A172 (cell line): Measurements from ENCODE around the gene SNRNP70. TPM values are rescaled to one million over a fixed set of nuclear protein-coding genes. Genes with fewer than 3 reads are reported as not detected.
"Not testable (repeated sequence)": the region's sequence is repeated elsewhere in the genome, so short reads cannot be mapped to it uniquely, and the experiment has no call there.

Experiments used
- DNase-seq: peaks from one replicate; pipeline ENCODE4 v3.0.0-alpha.2; 2015; ENCODE audit warnings: low spot score
- total RNA-seq: library from RNA; depleted of rRNA; stranded (reverse); fragments of >200 nt; shearing (Covaris generic); gene quantifications from 2 replicates; pipeline ENCODE4 v1.2.3, GENCODE V29; 2014

The SNRNP70 gene
- total RNA-seq, 1 experiment from 2014 or later, result 174 TPM

DNA sequence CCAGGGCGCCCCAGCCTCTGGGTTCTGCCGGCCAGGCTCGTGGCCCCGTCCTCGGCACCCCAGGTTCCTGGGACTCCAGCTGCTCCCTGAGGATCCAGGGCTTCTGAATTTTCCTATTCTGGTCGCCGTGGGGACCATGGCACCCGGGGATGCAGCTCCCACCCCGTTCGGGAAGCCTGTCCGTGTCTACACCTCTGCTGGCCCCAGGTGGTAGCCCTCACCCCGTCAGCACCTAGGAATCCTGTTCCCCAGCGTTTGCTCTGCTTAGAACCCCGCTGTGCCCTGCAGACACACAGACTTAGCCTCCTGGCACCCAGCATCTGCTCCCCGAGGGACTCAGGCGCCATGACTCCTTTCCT, 35.1 kb downstream of the SNRNP70 start:
- DNase-seq, result no peak

DNA sequence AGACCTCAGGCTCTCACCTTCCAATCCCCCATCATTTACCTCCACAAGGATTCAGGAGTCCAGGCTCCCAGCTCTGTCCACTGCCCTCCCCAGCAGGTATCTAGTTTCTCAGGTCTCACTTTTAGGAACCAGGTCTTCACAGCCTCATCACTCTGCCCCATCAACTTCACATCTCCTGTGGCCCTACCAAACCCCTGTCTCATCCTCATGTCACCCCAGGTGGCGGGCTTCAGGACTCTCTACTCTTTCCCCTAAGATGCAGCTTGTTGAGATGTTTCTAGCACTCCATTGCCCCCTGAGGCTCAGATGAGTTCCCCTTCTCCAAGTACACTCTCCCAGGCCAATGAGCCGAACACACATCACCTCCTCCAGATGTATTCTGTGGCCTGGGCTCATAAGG, 35.6 kb downstream of the SNRNP70 start:
- no peak for DNase-seq

DNA sequence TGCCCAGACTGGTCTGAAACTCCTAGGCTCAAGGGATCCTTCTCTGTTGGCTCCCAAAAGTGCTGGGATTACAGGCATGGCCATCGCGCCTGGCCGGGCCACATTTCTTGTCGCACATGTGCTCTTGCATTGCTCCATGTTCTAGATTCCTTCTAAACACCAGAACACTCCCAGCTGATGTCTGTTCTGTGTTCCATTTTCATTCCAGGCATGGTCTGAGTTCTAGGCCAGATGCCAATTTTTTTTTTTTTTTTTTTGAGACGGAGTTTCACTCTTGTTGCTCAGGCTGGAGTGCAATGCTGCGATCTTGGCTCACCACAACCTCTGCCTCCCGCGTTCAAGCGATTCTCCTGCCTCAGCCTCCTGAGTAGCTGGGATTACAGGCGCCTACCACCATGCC, 36.6 kb downstream of the SNRNP70 start:
- not testable (repeated sequence) for DNase-seq

DNA sequence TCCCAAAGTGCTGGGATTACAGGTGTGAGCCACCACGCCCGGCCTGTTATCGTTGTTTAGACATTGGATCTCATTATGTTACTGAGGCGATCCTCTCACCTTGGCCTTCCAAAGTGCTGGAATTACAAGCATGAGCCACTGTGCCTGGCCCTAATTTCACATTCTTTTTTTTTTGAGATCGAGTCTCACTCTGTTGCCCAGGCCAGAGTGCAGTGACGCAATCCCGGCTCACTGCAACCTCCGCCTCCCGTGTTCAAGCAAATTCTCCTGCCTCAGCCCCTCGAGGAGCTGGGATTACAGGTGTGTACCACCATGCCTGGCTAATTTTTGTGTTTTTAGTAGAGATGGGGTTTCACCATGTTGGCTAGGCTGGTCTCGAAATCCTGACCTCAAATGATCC, 38.0 kb downstream of the SNRNP70 start:
- DNase-seq, result not testable (repeated sequence)

DNA sequence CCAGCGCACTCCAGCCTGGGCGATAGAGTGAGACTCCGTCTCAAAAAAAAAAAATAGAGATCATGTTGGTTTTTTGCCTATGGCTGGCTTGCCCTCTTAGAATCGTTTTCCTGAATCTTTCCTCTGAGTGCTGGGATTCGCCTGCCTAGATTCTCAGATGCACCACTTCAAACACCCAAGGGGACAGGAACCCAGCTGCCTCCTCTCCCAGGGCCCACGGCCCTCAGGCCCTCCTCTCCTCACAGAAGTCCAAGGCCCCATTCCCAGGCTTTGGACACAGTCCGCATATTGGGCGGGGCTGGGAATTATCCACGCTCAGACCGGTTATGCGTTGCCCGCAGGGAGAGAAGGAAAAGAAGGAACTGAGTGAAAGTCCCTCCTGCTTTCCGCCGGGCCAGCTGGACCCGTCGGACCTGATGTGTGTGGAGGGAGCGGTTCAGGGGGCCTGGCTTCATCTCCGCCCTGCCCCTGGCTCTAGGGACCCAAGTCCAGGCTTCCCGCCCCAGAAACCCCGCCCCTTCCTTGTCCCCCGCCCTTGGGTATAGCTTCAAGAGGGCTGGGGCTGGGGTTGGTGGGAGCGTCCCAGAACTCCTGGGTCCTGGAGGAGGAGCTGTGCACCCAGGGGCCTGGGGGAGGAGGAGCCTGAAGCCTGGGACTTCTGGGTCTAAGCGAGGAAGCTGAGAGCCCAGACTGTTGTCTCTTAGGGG, 39.9 kb downstream of the SNRNP70 start:
- DNase-seq, result no peak

DNA sequence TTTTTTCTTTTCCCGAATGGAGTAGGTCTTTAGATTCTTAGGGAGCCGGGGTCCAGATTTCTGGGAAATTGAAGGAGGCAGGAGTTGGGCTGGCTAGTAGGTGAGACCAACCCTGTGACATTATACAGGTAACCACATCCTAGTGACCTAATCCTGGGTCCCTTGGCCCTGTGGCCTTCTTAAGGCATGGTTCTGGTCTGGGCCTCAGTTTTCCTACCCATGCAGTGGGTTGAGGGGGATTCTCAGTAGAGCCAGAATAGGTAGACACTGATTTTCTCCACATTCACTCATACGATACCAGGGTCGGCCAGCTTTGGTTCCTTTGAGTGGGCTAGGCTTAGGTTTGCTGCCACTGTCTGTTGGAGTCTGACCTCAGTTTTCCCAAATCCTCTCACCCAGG, 41.3 kb downstream of the SNRNP70 start:
- no peak for DNase-seq

DNA sequence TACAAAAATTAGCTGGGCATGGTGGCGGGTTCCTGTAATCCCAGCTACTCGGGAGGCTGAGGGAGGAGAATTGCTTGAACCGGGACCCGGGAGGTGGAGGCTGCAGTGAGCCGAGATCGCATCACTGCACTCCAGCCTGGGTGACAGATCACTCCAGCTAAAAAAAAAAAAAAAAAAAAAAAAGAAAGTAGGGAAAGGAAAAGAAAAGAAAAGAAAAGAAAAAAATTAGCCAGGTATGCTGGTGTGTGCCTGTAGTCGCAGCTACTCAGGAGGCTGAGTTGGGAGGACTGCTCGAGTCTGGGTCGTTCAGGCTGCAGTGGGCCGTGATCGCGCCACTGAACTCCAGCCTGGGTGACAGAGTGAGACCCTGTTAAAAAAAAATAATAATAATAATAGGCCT, 42.0 kb downstream of the SNRNP70 start:
- not testable (repeated sequence) for DNase-seq

DNA sequence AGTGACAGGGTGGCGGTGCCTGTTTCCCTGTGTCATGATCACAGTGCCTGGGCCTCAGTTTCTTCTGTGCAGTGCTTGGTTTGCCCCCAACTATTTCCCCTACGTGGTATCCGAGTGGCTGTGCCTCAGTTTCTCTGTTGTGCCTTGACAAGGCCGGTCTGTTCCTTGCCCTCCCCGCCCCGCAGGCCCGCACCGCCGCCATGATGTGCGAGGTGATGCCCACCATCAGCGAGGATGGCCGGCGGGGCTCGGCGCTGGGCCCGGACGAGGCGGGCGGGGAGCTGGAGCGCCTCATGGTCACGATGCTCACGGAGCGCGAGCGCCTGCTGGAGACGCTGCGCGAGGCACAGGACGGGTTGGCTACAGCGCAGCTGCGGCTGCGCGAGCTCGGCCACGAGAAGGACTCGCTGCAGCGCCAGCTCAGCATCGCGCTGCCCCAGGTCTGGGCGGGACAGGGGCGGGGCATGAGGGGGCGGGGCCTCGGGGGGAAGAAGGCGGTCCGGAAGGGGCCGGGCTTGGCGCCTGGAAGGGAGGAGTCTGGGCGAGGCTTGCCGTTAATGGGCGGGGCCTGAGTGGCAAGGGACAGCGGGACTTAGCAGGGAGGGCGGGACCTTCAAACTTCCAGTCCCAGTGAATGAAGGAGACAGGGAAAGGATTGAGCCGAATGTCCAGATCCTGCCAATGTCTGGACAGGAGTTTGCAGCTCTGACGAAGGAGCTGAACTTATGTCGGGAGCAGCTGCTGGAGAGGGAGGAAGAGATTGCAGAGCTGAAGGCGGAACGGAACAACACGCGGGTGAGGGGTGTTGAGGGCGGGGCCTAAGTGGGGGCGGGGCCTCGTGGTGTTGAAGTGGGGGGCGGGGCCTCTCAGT, 42.7 kb downstream of the SNRNP70 start:
- peak; percentile 87 for DNase-seq

DNA sequence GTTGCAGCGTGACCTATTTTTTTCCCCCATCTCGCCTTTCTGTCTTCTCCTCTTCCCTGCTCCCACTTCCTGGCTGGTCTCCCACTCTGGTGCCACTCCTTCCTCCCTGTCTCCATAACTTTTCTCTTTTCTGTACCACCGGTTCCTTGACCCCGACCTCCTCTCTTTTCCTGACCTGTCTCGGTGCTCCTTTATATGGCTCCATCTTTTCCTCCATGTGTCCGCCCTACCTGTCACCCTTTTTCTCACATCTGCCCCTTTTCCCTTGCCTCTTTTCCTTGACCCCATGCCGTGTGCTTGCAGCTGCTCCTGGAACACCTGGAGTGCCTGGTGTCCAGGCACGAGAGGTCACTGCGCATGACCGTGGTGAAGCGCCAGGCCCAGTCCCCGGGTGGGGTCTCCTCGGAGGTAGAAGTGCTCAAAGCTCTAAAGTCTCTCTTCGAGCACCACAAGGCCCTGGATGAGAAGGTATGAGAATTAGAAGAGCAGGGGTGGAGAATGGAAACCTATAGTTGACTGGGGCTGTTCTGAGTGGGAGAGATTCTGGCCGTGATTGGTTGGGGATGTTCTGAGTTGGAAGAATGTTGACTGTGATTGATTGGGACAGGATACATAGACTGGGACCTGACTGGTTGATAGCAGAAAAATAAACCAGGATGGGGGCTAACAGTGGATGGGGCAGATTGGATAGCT, 43.4 kb downstream of the SNRNP70 start:
- no peak for DNase-seq

DNA sequence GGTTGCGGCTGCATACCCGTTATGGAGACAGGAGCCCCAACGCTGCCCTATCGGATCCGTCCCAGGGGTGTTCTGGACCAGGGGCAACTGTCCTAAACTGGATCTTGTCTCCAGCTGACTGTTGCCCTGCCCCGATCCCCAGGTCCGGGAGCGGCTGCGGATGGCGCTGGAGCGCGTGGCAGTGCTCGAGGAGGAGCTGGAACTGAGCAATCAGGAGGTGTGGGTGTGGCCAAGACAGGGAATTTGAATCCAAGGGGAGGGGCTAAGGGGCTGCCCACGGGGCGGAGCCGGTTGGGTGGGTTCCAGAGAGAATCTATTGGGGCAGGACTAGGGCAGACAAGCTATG, 44.0 kb downstream of the SNRNP70 start:
- DNase-seq, result no peak

DNA sequence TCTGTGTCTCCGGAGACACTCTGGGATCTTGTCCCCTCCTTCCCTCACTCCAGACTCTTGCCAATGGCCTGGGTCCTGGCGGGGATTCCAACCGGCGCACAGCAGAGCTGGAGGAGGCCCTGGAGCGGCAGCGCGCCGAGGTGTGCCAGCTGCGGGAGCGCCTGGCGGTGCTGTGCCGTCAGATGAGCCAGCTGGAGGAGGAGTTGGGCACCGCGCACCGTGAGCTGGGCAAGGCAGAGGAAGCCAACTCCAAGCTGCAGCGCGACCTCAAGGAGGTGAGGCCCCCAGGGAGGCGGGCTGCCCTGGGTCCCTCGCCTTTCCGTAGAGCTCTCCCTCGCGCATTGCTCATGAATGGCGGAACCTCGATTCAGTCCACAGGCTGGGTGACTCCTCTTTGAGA, 45.1 kb downstream of the SNRNP70 start:
- DNase-seq, result no peak

DNA sequence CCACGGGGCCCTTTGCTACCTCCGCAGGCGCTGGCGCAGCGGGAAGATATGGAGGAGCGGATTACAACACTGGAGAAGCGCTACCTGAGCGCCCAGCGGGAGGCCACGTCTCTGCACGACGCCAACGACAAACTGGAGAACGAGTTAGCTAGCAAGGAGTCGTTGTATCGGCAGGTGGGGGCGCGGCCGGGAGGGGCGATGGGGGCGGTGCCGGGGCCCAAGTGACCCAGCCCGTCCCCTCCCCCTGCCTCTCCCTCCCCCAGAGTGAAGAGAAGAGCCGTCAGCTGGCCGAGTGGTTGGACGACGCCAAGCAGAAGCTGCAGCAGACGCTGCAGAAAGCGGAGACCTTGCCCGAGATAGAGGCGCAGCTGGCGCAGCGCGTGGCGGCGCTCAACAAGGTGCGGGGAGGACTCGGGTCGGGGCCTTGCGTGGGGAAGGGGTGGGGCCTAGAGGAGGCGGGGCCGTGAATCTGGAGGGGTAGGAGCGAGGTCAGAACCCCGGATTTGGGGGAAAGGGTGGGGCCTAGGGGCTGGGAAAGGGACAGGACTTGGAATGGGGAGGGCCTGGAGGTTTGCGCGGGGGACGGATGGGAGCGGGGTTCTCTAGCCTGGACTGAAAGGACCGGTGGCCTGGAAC, 47.8 kb downstream of the SNRNP70 start:
- DNase-seq, result no peak

DNA sequence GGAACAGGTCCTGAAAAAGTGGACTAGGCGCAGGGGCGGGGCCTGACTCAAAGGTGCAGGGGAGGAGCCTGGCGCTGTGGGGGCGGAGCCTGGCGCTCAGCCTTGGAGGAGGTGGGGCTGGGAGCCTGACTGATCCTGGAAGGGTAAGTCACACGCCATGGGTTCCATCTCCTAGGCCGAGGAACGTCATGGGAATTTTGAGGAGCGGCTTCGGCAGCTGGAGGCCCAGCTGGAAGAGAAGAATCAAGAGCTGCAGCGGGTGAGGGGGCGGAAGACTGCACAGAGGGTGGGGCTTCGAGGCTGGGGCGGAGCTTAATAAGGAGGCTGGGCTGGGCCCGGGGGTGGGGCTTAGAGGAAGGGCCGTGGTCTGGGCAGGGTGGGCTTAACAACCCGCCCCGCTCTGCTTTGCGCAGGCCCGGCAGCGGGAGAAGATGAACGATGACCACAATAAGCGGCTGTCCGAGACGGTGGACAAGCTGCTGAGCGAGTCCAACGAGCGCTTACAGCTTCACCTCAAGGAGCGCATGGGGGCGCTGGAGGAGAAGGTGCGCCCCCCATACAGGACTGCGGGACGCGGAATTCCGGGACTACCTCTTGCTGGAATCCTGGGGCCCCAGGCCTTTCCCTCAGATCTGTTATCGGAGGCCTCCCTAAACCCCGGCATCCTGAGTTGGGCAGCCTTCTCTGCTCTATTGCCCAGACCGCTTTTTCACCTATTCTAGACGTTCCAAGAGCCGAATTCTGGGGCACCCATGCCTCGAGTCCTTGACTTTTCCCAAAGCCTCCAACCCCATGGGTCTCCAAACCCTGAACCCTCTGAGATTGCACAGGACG, 48.6 kb downstream of the SNRNP70 start:
- no peak for DNase-seq

DNA sequence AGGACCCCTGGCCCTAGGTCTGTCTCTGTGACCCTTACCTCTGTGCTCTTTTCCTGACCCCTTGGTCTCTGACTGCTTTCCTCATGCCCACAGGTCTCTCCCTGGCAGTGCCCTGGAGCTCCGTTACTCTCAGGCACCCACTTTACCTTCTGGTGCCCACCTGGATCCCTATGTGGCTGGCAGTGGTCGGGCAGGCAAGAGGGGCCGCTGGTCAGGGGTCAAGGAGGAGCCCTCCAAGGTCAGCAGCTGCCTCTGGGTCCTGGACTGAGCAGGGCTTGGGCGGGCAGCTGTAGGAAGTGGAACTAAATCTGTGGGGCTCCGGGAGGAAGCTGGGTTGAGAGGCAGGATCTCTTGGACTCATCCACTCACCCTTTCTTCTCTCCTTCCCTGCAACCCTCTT, 50.4 kb downstream of the SNRNP70 start:
- DNase-seq, result no peak

DNA sequence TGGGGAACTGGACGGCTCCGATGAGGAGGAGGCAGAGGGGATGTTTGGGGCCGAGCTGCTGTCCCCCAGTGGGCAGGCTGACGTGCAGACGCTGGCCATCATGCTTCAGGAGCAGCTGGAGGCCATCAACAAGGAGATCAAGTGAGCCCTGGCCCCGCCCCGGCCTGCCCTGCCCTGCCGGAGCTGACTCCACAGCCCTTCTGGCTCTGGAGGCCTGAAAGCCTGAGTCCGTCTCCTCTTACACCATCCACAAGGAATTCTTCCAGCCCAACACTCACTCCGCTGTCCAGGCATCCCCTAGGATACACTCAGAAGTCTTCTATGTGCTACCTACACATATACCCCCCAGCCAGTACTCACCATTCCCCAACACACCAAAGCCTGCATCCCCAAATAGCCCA, 51.5 kb downstream of the SNRNP70 start:
- DNase-seq, result no peak

DNA sequence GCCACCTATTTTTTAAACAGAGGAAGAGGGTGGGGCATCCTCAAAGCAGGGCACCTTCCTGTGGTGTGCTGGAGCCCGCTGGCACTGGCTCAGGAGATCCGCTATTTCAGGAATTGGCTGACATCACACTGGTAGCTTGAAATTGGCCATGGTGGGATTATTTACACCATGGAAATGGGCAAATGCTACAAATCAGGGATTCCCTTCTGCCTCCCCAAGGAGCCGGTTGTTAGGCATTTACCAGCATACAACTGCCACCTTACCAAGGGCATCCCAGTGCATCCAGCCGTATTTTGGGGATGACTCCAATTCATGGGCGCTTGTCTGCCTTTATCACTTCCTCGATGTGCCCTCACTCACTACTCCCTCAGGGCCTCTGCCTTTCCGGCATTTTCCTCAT, 55.7 kb downstream of the SNRNP70 start:
- DNase-seq, result no peak

DNA sequence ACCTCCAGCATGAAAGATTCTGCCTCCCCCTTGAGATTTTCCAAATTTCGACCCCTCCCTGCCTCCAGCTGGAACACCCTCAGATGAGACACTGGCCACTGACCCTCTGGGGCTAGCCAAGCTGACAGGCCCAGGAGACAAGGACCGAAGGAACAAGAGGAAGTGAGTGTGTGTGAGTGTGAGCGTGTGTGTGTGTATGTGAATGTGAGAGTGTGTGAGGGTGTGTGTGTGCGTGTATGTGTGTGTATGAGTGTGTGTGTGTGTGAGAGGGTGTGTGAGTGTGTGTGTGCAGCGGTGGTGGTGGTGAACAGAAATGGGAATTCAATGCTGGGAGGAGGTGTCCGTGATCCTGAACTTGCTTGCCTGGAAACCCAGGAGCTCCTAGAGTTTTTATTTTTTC, 56.1 kb downstream of the SNRNP70 start:
- DNase-seq, result no peak

DNA sequence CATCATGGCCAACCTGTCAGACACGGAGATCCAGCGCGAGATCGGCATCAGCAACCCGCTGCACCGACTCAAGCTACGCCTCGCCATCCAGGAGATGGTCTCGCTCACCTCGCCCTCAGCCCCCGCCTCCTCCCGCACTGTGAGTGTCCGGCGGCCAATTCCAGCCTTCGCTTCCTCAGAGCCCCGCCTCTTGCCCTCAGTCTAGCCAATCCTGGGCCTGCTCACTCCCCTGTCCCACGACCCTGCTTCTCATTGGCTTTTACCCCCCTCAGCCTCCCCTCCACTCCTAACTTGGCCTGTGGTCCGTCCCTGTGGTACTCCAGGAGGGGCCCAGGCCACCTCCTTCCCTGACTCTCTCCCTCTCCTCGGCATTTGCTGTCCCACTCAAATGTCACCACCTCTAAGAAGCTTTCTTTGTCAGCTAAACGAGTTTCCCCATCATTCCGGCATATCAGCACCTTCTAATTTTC, 57.6 kb downstream of the SNRNP70 start:
- DNase-seq, result peak; percentile 84

DNA sequence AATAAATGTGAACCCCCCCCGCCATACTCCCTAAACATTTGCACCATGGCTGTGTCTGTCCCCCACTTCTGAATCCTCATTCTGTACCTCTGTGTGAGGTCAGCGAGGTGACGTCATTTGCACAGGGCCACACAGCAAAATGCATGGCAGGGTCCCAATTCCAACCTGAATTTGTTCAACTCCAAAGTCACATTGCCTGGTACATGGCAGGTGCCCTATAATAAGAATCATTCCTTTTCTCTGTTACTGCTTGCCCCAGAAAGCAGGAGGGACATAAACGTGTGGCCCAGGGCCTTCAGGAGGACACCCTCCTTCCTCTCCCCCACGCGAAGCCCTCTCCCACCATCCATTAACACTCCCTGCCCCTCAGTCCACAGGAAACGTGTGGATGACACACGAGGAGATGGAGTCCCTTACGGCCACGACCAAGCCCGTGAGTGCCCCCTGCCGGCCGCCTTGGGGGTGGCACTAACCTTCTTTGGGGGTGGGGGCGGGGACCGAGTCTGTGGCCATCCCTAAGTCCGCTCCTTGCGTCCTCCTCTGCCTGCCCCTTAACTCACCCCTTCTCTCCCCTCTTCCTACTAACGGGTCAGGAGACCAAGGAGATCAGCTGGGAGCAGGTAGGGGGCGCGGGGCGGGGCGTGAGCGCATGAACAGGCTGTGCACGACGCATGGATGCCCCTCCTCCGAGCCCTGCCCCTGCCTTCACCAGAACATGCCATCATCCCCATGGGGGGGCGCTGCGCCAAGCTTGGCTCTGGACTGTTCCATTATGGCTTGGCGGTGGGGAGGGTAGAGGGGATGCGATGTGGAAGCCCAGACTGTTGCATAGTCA, 60.5 kb downstream of the SNRNP70 start:
- DNase-seq, result peak; percentile 36

DNA sequence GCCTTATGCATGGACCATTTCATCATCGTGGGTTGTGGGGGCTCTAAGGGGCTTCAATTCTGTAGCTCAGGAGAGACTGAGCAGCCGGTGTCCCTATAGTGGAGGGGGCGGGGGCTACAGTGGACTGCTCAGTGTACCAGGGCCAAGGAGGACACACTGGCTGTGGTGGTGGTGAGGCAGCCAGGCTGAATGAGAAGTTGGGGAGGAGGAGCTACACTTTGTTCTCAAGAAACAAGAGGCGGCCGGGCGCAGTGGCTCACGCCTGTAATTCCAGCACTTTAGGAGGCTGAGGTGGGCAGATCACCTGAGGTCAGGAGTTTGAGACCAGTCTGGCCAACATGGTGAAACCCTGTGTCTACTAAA, 61.1 kb downstream of the SNRNP70 start:
- not testable (repeated sequence) for DNase-seq
